K562 (cell line): ENCODE measurements around the gene CCDC90B. TPM values are rescaled to one million over a fixed set of nuclear protein-coding genes. Genes with fewer than 3 reads are reported as not detected.
A peak's percentile ranks its signal among the peaks of the same experiment; 100 is the strongest.

Source experiments
- ASH1L ChIP-seq: fragments of 450-650 bp; IDR thresholded peaks from 2 replicates; pipeline ENCODE4 v1.6.1; 2018; ENCODE audit warnings: borderline replicate concordance, mild to moderate bottlenecking, low read depth; ENCODE audit not compliant: partially characterized antibody
- ATF7 ChIP-seq: fragments of 450-650 bp; IDR thresholded peaks from 2 replicates; pipeline ENCODE4 v1.7.1; 2014; ENCODE audit warnings: mild to moderate bottlenecking, moderate library complexity
- CBFA2T3 ChIP-seq: fragments of 450-650 bp; IDR thresholded peaks from 2 replicates; pipeline ENCODE4 v1.6.1; 2017
- HLTF ChIP-seq: fragments of 450-650 bp; IDR thresholded peaks from 2 replicates; pipeline ENCODE4 v1.6.1; 2016
- HOXB6 ChIP-seq: fragments of 250-450 bp; sonication (Bioruptor Pico); IDR thresholded peaks from 2 replicates; pipeline ENCODE4 v1.5.1; 2022; ENCODE audit warnings: mild to moderate bottlenecking, borderline replicate concordance
- IFI16 ChIP-seq: fragments of 250-450 bp; sonication (Bioruptor Pico); IDR thresholded peaks from 2 replicates; pipeline ENCODE4 v2.1.2; 2022; ENCODE audit warnings: mild to moderate bottlenecking, inconsistent platforms
- ILF3 ChIP-seq: fragments of 450-650 bp; IDR thresholded peaks from 2 replicates; pipeline ENCODE4 v1.6.1; 2018; ENCODE audit warnings: antibody characterized with exemption, mild to moderate bottlenecking, moderate library complexity, borderline replicate concordance
- JUND ChIP-seq, 2 experiments: IDR thresholded peaks; 2 replicates in 1 of 2; 3 replicates in 1 of 2; pipeline ENCODE4 v1.6.1; 2011; ENCODE audit warnings: borderline replicate concordance in 2 of 2, low read depth in 2 of 2, low read length in 2 of 2, improper control_type of control experiment in 1 of 2, missing biosample characterization in 1 of 2, missing genetic modification characterization in 1 of 2, missing genetic modification reagents in 1 of 2
- KDM1A ChIP-seq, 2 experiments: fragments of 450-650 bp; IDR thresholded peaks; 2 replicates each; pipeline ENCODE4 v1.6.1; 2016; ENCODE audit warnings: mild to moderate bottlenecking in 2 of 2
- LARP7 ChIP-seq: fragments of 450-650 bp; IDR thresholded peaks from 2 replicates; pipeline ENCODE4 v1.6.1; 2016
- MAFF ChIP-seq: IDR thresholded peaks from 2 replicates; pipeline ENCODE4 v1.6.1; 2012; ENCODE audit warnings: low read length, improper control_type of control experiment
- MCM3 ChIP-seq: fragments of 450-650 bp; IDR thresholded peaks from 2 replicates; pipeline ENCODE4 v1.6.1; 2016
- MEIS2 ChIP-seq: fragments of 450-650 bp; IDR thresholded peaks from 2 replicates; pipeline ENCODE4 v1.6.1; 2014; ENCODE audit warnings: mild to moderate bottlenecking; ENCODE audit not compliant: partially characterized antibody
- MTF1 ChIP-seq: fragments of 250-450 bp; sonication (Bioruptor Pico); IDR thresholded peaks from 2 replicates; pipeline ENCODE4 v1.9.0; 2021; ENCODE audit warnings: moderate library complexity, mild to moderate bottlenecking, inconsistent platforms, borderline replicate concordance
- NFATC3 ChIP-seq: fragments of 450-650 bp; IDR thresholded peaks from 2 replicates; pipeline ENCODE4 v1.6.1; 2017; ENCODE audit warnings: mild to moderate bottlenecking
- NFE2L1 ChIP-seq: fragments of 450-650 bp; IDR thresholded peaks from 2 replicates; pipeline ENCODE4 v1.6.1; 2016; ENCODE audit warnings: missing genetic modification characterization, low read depth, mild to moderate bottlenecking, missing compliant biosample characterization, moderate library complexity, borderline replicate concordance
- PTTG1 ChIP-seq: fragments of 450-650 bp; IDR thresholded peaks from 2 replicates; pipeline ENCODE4 v1.6.1; 2016; ENCODE audit warnings: low read depth, mild to moderate bottlenecking, missing genetic modification characterization, missing compliant biosample characterization
- RBM15 ChIP-seq: fragments of 200-400 bp; formaldehyde crosslinking; IDR thresholded peaks from 2 replicates; pipeline ENCODE4 v1.6.1; 2018; ENCODE audit warnings: mild to moderate bottlenecking, low read length, moderate library complexity; ENCODE audit not compliant: insufficient read depth
- RBM17 ChIP-seq: fragments of 200-400 bp; formaldehyde crosslinking; IDR thresholded peaks from 2 replicates; pipeline ENCODE4 v1.6.1; 2017; ENCODE audit warnings: low read depth, mild to moderate bottlenecking, low read length, borderline replicate concordance
- RBM22 ChIP-seq: fragments of 200-400 bp; formaldehyde crosslinking; IDR thresholded peaks from 2 replicates; pipeline ENCODE4 v1.6.1; 2018; ENCODE audit warnings: low read length, low read depth; ENCODE audit not compliant: poor library complexity, severe bottlenecking
- SIX5 ChIP-seq, 2 experiments: IDR thresholded peaks; 2 replicates each; pipeline ENCODE4 v1.6.1; 2011; ENCODE audit warnings: low read length in 2 of 2, borderline replicate concordance in 1 of 2, low read depth in 1 of 2, mild to moderate bottlenecking in 1 of 2, moderate library complexity in 1 of 2; ENCODE audit not compliant: insufficient read depth in 1 of 2
- SMARCE1 ChIP-seq: fragments of 450-650 bp; IDR thresholded peaks from 2 replicates; pipeline ENCODE4 v1.7.1; 2016; ENCODE audit warnings: mild to moderate bottlenecking
- SREBF1 ChIP-seq: fragments of 150-350 bp; IDR thresholded peaks from 2 replicates; pipeline ENCODE4 v1.6.1; 2014; ENCODE audit warnings: antibody characterized with exemption, low read depth, low read length, borderline replicate concordance
- TEAD1 ChIP-seq, 2 experiments: fragments of 450-650 bp in 1 of 2; sonication (generic) in 1 of 2; formaldehyde crosslinking; IDR thresholded peaks; 2 replicates each; pipeline versions ENCODE4 v1.4.0 to v1.8.0; 2020 to 2022; ENCODE audit warnings: mild to moderate bottlenecking in 2 of 2, missing genetic modification reagents in 1 of 2
- ZNF699 ChIP-seq: fragments of 250-450 bp; sonication (Bioruptor Pico); IDR thresholded peaks from 2 replicates; pipeline ENCODE4 v1.8.0; 2021; ENCODE audit warnings: mild to moderate bottlenecking, moderate library complexity; ENCODE audit not compliant: insufficient replicate concordance
- polyA plus RNA-seq, 8 experiments: library from polyadenylated mRNA; depleted of rRNA in 4 of 8; stranded (reverse) in 5 of 8; unstranded in 3 of 8; fragments of >200 nt; fragmentation: Nextera tagmentation in 2 of 8; fragmentation: Illumina TruSeq in 1 of 8; extraction: Ambion mirVana in 2 of 8; extraction: Trizol in 1 of 8; gene quantifications; 2 replicates each; pipeline versions ENCODE4 v1.2.1 to v1.2.3, GENCODE V29; 2011 to 2014; ENCODE audit warnings: inconsistent platforms in 1 of 8, missing spikeins in 1 of 8
- total RNA-seq, 7 experiments: library from RNA; depleted of rRNA in 6 of 7; stranded (reverse); fragments of >200 nt in 6 of 7; fragmentation: Illumina TruSeq in 2 of 7; extraction: Trizol in 2 of 7; gene quantifications; 2 replicates each; pipeline versions ENCODE4 v1.2.1 to v1.2.3, GENCODE V29; 2011 to 2021; ENCODE audit warnings: low replicate concordance in 1 of 7
- TF ChIP-seq, protein P1 (sequence below): fragments of 250-450 bp; sonication (Bioruptor Pico); IDR thresholded peaks from 2 replicates; pipeline ENCODE4 v1.5.0; 2021; ENCODE audit warnings: mild to moderate bottlenecking, borderline replicate concordance
- TF ChIP-seq, protein P2 (sequence below), 2 experiments: fragments of 450-650 bp; IDR thresholded peaks; 2 replicates each; pipeline ENCODE4 v1.6.1; 2016

CCDC90B gene
- total and polyA plus RNA-seq, 9 of the 15 experiments (the other 6 are each of a cell fraction or from before 2014, with no cell fraction given), result 26.6 to 63.6 (median 51.8) TPM

DNA sequence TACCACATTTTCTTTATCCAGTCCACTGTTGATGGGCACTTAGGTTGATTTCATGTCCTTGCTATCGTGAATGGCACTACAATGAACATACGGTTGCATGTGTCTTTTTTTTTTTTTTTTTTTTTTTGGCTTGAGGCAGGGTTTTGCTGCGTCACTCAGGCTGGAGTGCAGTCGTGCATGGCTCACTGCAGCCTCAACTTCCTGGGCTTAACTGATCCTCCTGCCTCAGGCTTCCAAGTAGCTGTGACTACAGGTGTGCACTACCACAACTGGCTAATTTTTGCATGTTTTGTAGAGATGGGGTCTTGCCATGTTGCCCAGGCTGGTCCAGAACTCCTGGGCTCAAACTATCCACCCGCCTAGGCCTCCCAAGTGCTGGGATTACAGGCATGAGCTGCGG, 1.5 kb upstream of the CCDC90B start (continued):
- TF ChIP-seq MEIS2, result no peak
- no peak for TF ChIP-seq SREBF1
- TF ChIP-seq JUND (IDR thresholded peaks at IDR 0.05; ENCODE audit: borderline replicate concordance, low read depth, low read length), result peak; percentile 25; the same call in 1 of the 2 replicates
- TF ChIP-seq JUND (tag; IDR thresholded peaks at IDR 0.05; ENCODE audit: borderline replicate concordance, low read depth, low read length), result peak; percentile 57; the same call in 1 of the 3 replicates
- TF ChIP-seq, protein P1, sequence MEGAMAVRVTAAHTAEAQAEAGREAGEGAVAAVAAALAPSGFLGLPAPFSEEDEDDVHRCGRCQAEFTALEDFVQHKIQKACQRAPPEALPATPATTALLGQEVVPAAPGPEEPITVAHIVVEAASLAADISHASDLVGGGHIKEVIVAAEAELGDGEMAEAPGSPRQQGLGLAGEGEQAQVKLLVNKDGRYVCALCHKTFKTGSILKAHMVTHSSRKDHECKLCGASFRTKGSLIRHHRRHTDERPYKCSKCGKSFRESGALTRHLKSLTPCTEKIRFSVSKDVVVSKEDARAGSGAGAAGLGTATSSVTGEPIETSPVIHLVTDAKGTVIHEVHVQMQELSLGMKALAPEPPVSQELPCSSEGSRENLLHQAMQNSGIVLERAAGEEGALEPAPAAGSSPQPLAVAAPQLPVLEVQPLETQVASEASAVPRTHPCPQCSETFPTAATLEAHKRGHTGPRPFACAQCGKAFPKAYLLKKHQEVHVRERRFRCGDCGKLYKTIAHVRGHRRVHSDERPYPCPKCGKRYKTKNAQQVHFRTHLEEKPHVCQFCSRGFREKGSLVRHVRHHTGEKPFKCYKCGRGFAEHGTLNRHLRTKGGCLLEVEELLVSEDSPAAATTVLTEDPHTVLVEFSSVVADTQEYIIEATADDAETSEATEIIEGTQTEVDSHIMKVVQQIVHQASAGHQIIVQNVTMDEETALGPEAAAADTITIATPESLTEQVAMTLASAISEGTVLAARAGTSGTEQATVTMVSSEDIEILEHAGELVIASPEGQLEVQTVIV, result no peak
- TF ChIP-seq, protein P2, sequence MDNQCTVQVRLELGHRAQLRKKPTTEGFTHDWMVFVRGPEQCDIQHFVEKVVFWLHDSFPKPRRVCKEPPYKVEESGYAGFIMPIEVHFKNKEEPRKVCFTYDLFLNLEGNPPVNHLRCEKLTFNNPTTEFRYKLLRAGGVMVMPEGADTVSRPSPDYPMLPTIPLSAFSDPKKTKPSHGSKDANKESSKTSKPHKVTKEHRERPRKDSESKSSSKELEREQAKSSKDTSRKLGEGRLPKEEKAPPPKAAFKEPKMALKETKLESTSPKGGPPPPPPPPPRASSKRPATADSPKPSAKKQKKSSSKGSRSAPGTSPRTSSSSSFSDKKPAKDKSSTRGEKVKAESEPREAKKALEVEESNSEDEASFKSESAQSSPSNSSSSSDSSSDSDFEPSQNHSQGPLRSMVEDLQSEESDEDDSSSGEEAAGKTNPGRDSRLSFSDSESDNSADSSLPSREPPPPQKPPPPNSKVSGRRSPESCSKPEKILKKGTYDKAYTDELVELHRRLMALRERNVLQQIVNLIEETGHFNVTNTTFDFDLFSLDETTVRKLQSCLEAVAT (IDR thresholded peaks at IDR 0.05), result no peak
- TF ChIP-seq NFATC3, result no peak
- no peak for TF ChIP-seq RBM22
- TF ChIP-seq CBFA2T3, result no peak
- peak; percentile 35; the same call in 1 of the 2 replicates for TF ChIP-seq NFE2L1 (tag)
- no peak for TF ChIP-seq HOXB6 (CRISPR knock-in tag)
- TF ChIP-seq SIX5 (IDR thresholded peaks at IDR 0.05; ENCODE audit: borderline replicate concordance in 1 of 2, insufficient read depth in 1 of 2, low read depth in 1 of 2, low read length in 2 of 2), result no peak
- no peak for TF ChIP-seq MCM3
- no peak for TF ChIP-seq RBM15
- no peak for TF ChIP-seq HLTF
- no peak for TF ChIP-seq LARP7
- TF ChIP-seq ATF7, result no peak
- TF ChIP-seq RBM17, result no peak
- TF ChIP-seq ZNF699 (CRISPR knock-in tag), result no peak
- peak; percentile 39; the same call in 1 of the 2 replicates for TF ChIP-seq SMARCE1
- no peak for TF ChIP-seq ILF3
- TF ChIP-seq PTTG1 (tag), result no peak
- TF ChIP-seq KDM1A (IDR thresholded peaks at IDR 0.05), result no peak
- TF ChIP-seq ASH1L, result no peak
- TF ChIP-seq IFI16, result no peak
- TF ChIP-seq MAFF, result peak; percentile 79
- no peak for TF ChIP-seq TEAD1 (CRISPR knock-in tag; IDR thresholded peaks at IDR 0.05)
- TF ChIP-seq MTF1 (CRISPR knock-in tag), result no peak
